ENCODE measurements around the gene DNER.

Gene DNER

GRCh38 chr2:229475778-229476177 lies 238.6 kb downstream of the DNER start:
- no peak for DNase-seq

- no peak for DNase-seq
Observed at GRCh38 chr2:229474125-229474524, 240.2 kb downstream of the DNER start.

DNA sequence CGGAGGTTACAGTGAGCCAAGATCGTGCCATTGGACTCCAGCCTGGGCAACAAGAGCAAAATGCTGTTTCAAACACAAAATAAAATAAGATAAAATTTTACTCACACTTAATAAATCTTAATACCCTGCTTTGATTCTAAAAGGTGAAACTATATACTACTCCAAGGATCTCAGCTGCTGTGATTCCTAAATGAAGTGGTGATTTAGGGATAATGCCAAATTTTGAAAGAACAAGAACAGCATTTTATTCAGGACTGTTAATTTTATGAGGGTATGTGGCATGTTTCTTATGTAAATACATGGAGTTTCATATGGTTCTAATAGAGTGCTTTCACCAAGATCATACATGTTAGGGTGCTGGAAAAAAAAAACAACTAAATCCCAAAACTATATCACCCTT lies 243.6 kb downstream of the DNER start:
- DNase-seq = no peak

DNA sequence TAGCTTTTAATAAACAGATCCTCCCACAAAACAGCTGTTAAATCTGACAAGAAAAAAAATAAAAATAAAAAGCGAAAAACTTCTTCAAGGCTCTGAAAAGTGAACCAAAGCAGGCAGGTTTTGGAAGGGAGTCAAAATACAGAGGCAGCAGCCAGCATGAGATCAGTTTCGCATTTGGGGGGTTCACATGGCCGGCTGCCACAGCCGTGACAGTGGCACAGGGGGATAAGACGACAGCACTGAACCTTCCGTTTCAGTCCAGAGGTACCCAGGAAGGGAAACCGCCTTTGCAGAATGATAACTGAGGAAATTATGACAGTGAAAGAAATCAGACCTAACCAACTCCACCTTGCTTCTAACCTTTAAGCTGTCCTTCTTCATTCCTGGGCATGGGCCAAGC lies 246.6 kb downstream of the DNER start:
- DNase-seq = no peak

- DNase-seq = no peak
Observed at GRCh38 chr2:229463841-229464346, 250.5 kb downstream of the DNER start.

DNA sequence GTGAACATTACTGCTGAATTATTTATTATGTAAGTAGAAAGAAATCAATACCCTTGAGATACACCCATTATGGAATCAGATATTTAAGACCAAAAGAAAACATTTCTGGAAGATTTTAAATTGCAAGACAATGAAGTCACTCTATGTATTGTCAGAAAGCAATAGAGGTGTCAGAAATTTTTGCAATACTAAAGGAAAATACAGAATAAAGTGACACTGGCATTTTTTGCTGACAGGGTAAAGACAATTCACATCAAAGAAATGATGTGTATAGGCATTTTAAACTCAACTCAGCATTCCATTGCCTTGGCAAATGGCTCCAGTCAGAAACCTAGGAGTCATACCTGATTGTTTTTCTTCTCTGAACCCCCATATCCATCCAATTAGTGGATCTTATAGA lies 252.2 kb downstream of the DNER start:
- no peak for DNase-seq

DNA sequence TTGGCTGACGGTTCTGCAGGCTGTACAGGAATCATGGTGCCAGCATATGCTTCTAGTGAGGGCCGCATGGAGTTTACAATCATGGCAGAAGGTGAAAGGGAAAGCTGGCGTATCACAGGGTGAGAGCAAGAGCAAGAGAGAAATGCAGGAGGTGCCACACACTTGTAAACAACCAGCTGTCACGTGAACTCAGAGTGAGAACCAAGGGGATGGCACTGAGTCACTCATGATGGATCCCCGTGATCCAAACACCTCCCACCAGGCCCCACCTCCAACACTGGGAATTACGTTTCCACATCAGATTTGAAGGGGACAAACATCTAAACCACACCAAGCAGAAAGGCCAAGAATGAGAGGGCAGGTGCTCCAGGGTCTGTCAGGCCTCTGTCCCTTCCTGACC lies 258.3 kb downstream of the DNER start:
- no peak for DNase-seq

DNA sequence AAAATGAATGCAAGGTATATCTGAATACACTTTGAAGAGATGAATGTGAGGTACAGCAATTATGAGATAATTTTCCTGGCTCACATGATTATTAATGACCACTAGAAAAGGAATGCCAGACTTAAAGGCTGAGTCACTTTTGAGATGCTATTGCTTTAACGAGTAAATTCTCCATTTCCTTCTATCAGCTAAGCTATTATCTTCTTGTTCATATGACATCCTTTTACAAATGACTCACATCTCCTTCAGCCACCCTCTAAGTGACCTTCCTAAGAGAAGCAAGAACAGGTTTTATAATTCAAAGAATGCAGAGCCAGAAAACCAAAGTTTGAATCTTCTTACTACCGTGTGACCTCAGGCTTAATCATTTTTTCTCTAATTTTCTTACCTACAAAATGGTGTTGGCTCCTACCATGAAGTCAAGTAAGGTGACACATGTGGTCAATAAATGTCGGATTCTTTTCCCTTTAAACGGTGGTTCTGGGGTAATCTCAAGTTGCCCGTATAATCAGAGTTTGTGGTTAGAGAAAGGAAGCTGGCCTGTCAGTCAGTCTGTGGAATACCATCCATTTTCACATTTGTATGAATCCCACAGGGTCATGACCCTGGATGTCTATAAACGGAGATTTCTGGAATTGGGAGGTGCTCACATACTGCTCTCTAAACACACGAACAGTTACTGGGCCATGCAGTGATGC lies 259.3 kb downstream of the DNER start:
- no peak for DNase-seq

- no peak for DNase-seq
Observed at GRCh38 chr2:229453230-229453629, 261.1 kb downstream of the DNER start.

DNA sequence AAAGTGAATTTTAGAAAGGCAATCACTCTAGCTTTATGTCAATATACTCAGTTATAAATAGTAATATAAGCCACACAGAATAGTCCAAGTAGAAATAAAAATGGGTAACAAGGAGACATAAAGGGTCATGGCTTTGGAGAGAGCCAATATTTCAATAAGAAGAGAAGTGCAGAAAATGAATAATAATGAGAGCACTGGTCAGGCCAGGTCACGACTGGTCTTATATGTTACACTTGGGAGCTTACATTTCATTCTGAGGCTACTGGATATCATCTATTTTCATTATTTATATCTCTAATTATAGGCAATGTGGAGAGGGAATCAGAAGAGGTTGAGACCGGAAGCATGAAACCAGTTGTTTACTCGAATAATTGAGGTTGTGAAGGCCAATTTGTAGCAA lies 262.5 kb downstream of the DNER start:
- DNase-seq = no peak

DNA sequence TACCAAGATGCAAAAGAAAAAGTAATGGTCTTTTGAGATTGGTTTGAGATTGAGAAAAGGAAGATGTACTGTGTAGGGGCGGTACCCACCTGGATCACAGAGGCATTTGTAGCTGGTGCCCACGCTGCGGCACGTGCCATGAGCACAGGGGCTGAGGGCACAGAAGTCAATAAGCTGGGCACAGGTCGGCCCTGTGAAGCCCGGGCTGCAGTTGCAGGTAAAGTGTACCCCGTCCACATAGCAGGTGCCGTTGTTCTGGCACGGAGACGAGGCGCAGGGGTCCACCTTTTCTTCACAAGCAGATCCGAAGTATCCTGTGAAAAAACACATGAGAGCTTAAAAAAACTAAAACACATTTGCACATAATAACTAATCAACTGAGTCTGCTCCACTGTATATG lies 267.1 kb downstream of the DNER start:
- no peak for DNase-seq

GRCh38 chr2:229446350-229446749 lies 268.0 kb downstream of the DNER start:
- DNase-seq = no peak

- DNase-seq = no peak
Observed at GRCh38 chr2:229445501-229446211, 268.7 kb downstream of the DNER start.

DNA sequence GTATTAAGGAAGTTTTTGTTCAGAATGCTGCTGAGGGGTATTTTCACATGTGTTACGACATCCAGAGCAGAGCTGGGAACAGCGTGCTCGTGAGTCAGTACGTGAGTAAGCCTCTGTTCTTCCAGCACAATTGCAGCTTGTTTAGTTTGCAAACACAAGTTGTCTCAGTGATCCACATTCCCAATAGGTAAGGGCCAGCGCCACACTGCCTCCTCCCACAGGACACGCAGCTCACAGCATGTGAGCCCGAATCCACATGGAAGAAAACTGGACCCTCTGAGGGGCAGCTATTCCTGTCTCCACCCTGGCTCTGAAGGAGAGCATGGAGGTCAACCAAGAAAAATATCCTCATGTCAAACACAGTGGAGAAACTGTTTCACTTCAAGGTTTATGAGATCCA lies 269.3 kb downstream of the DNER start:
- no peak for DNase-seq

DNA sequence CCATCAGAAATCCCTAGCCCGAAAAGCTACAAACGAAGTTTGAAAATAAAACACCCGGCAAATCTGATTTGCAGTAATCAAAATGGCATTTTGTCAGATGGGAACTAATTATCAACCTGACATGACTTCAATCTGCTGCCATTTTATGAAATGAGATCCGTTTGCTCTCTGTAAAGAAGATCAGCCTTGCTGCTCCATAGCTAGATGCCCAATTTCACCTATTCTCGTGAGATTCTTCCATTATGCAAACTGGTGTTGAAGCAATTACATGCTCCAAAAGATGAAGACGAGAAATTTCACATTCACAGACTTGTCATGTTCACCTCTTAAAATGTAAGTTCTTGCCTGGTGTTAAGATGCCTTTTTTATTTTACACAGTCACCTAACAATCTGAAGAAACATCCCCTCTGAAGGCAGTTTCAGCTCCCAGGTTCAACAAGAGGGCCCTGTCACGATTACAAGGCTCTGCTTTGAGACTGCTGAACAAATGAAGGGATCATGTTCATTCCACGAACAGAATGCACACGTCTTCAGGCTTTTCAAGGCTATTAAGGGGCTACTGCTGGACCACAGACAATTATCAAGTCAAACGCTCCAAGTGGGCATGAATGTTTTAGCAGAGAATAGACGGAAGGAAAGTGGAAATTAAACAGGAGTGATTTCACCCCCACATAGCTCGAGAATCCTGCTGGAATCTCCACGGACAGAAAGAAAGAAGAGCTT lies 270.6 kb downstream of the DNER start:
- no peak for DNase-seq

- no peak for DNase-seq
Observed at GRCh38 chr2:229443141-229443540, 271.2 kb downstream of the DNER start.

- DNase-seq = no peak
Observed at GRCh38 chr2:229438430-229439159, 275.8 kb downstream of the DNER start.

GRCh38 chr2:229437467-229437866 lies 276.9 kb downstream of the DNER start:
- DNase-seq = no peak

- no peak for DNase-seq
Observed at GRCh38 chr2:229434187-229434586, 280.2 kb downstream of the DNER start.

DNA sequence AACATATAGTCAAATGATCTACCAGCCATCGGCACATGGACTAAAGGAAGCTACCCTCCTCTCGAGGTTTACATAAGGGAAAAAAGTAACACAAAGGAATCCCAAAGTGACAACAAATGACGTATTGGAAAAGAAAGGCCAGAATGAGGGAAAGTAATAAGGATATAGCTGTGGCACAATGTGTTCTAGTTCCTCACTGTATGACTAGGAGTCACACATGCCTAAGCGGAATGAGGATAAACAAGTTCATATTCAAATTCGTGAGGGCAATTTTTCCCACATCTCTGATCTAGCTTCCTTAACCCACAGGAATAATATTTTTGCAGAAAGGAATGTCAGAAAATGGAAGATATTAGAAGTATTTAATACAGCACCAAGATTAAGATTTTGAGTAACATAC lies 281.0 kb downstream of the DNER start:
- DNase-seq = no peak

- DNase-seq = no peak
Observed at GRCh38 chr2:229431327-229431954, 282.9 kb downstream of the DNER start.

GRCh38 chr2:229429589-229429988 lies 284.8 kb downstream of the DNER start:
- DNase-seq = no peak

DNA sequence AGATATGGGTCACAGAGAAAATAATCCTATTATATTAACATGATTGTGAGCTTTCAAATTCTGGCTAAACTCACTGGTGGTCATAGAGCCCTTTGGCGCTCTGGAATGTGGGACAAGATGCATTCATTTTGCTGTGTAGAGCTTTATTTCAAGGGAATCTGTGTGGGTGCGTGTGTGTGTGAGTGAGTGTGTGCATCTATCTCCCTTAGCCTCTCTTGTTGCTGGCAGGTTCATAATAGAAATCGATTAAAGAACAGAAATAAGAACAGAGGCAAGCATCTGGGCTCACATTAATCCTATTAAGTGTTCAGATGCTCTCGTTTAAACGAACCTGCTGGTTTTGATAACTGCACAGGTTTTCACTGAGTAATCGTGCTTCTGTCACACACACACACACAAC lies 287.9 kb downstream of the DNER start:
- DNase-seq = no peak
